ENCODE results near the gene COX6A2. TPM values are rescaled to one million over a fixed set of nuclear protein-coding genes. Genes with fewer than 3 reads are reported as not detected.

The COX6A2 gene
- total and polyA plus RNA-seq, 2 donors (not counting 3 experiments of a cell fraction or from before 2014, with no cell fraction given), result not detected

- intact Hi-C loops (cut with micrococcal nuclease) (no loop called here), dilution Hi-C loops (cut with MboI; ENCODE audit: extremely low pct_ligation_motif_present, low sequenced_read_pairs) (no loop called here)
- no peaks in the 10 kb centered on the region for H4K20me1 ChIP-seq (replicated peaks; ENCODE audit: control insufficient read depth, extremely low read depth, insufficient read depth, low read length)
- CTCF ChIA-PET, result interaction anchor here (2.0 kb wide), 1 partner anchor 10 kb away, joined by 10 read pairs; no protein-coding TSS in a partner anchor
- no peaks in the 10 kb centered on the region for H3K79me2 ChIP-seq (ENCODE audit: control insufficient read depth, insufficient read depth, low read length)
- H3K9me3 ChIP-seq (replicated peaks; ENCODE audit: control insufficient read depth, insufficient read depth, low read length), result no peaks in the 10 kb centered on the region
- no TSS peak for BruUV-seq (replicated peaks)
- no peaks in the 10 kb centered on the region for H3K36me3 ChIP-seq (ENCODE audit: control insufficient read depth in 2 of 2, extremely low read depth in 1 of 2, insufficient read depth in 2 of 2, low read length in 2 of 2)
- no peak within 1 kb of the TSS for H3K9ac ChIP-seq (replicated peaks; ENCODE audit: extremely low read depth, insufficient read depth, low read length)
- no peak within 1 kb of the TSS for H3K4me2 ChIP-seq (ENCODE audit: insufficient read depth, low read length)
- H3K4me1 ChIP-seq (ENCODE audit: control insufficient read depth, extremely low read depth, insufficient read depth, low read length), result no peaks in the 10 kb centered on the region
- no peak within 1 kb of the TSS for H3K27ac ChIP-seq (ENCODE audit: insufficient read depth, low read depth, low read length)
- POLR2A ChIA-PET, result no interaction called here
- H2AFZ ChIP-seq (ENCODE audit: low read depth, low read length), result no peak within 1 kb of the TSS
- H3K27me3 ChIP-seq (ENCODE audit: control insufficient read depth in 2 of 2, insufficient read depth in 2 of 2, low read length in 2 of 2), result no peaks in the 10 kb centered on the region
- no peak within 1 kb of the TSS for H3K4me3 ChIP-seq (replicated peaks in 1 of 3; ENCODE audit: insufficient read depth in 1 of 3, low read depth in 1 of 3, low read length in 3 of 3)
- no peak for TF ChIP-seq POLR2A (IDR thresholded peaks at IDR 0.05; ENCODE audit: low read depth, low read length)
- TF ChIP-seq CTCF (IDR thresholded peaks at IDR 0.05; ENCODE audit: extremely low read depth in 1 of 2, insufficient read depth in 1 of 2, low read depth in 1 of 2, low read length in 2 of 2), result no peak
- no peak for TF ChIP-seq GATA2 (IDR thresholded peaks at IDR 0.05; ENCODE audit: insufficient read depth, insufficient read length, low read depth, low read length)
- TF ChIP-seq, protein P1, sequence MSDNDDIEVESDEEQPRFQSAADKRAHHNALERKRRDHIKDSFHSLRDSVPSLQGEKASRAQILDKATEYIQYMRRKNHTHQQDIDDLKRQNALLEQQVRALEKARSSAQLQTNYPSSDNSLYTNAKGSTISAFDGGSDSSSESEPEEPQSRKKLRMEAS (IDR thresholded peaks at IDR 0.05; ENCODE audit: insufficient read depth, insufficient read length), result no peak
- TF ChIP-seq FOS (IDR thresholded peaks at IDR 0.05; ENCODE audit: borderline replicate concordance, insufficient read depth, low read length), result no peak
- no peak for TF ChIP-seq EZH2 (IDR thresholded peaks at IDR 0.05; ENCODE audit: borderline replicate concordance, low read depth, low read length, severe bottlenecking)
- no peak for TF ChIP-seq POLR2AphosphoS5 (IDR thresholded peaks at IDR 0.05; ENCODE audit: insufficient read depth, low read depth, low read length)
- TF ChIP-seq JUN (IDR thresholded peaks at IDR 0.05; ENCODE audit: borderline replicate concordance, insufficient read depth, insufficient read length, low read depth), result no peak
- TF ChIP-seq MYC (IDR thresholded peaks at IDR 0.05; ENCODE audit: low read depth, low read length), result no peak
- FAIRE-seq (no peak), DNase-seq (ENCODE audit: low read depth, low spot score) (no peak)
- no peaks in the 10 kb centered on the region for H3K9me1 ChIP-seq (replicated peaks; ENCODE audit: control insufficient read depth, extremely low read depth, insufficient read depth, low read length)
Measured at GRCh38 chr16:31393056-31393455, 35.1 kb downstream of the COX6A2 start, which contains the start of gene ITGAD. ITGAD (plus strand) TSS chr16:31393335; CDS start chr16:31393361, 26 bp downstream.
